Measurements from ENCODE around the gene RAP1GDS1. TPM values are rescaled to one million over a fixed set of nuclear protein-coding genes. Genes with fewer than 3 reads are reported as not detected.

RAP1GDS1 gene
- total and polyA plus RNA-seq, 4 donors, result 11.2 to 19.4 (median 16.0) TPM

DNA sequence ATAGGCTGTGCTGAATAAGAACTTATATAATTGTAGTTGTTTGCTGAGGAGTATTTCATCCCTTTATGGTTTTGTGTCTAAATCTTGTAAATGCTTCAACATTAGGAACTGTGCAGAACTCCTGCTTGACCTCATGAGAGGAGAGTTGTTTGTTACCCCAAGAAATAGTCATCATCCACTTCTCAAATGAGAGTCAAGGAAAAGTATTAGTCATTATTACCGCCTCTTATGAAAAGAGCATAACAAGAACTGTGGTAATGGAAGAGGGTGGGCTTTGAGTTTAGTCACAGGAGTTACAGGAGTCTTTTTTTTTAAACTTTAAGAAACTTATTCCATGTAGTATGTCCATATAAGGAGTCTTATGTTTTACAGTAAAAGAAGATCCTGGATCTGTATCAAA lies 132.9 kb downstream of the RAP1GDS1 start (continued):
- TF ChIP-seq YY1 (IDR thresholded peaks at IDR 0.05), result no peak
- TF ChIP-seq HNF4G (IDR thresholded peaks at IDR 0.05), result no peak
- no peak for TF ChIP-seq HNF4A (conservative IDR thresholded peaks at IDR 0.05)

DNA sequence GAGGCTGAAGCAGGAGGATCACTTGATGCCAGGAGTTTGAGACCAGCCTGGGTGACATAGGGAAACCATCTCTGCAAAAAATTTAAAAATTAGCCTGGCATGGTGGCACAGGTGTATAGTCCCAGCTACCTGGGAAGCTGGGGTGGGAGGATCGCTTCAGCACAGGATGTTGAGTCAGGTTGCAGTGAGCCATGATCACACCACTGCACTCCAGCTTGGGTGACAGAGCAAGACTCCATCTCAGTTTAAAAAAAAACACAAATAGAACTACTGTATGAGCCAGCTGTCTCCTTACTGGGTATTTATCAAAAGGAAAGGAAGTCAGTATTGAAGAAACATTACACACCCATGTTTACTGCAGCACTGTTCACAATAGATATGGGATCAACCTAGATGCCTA lies 138.7 kb downstream of the RAP1GDS1 start:
- TF ChIP-seq FOXA2 (IDR thresholded peaks at IDR 0.05) (no peak), YY1 (IDR thresholded peaks at IDR 0.05) (no peak), SP1 (IDR thresholded peaks at IDR 0.05) (no peak), RAD21 (IDR thresholded peaks at IDR 0.05) (no peak), TAF1 (conservative IDR thresholded peaks at IDR 0.05) (no peak)
- TF ChIP-seq, protein P1, sequence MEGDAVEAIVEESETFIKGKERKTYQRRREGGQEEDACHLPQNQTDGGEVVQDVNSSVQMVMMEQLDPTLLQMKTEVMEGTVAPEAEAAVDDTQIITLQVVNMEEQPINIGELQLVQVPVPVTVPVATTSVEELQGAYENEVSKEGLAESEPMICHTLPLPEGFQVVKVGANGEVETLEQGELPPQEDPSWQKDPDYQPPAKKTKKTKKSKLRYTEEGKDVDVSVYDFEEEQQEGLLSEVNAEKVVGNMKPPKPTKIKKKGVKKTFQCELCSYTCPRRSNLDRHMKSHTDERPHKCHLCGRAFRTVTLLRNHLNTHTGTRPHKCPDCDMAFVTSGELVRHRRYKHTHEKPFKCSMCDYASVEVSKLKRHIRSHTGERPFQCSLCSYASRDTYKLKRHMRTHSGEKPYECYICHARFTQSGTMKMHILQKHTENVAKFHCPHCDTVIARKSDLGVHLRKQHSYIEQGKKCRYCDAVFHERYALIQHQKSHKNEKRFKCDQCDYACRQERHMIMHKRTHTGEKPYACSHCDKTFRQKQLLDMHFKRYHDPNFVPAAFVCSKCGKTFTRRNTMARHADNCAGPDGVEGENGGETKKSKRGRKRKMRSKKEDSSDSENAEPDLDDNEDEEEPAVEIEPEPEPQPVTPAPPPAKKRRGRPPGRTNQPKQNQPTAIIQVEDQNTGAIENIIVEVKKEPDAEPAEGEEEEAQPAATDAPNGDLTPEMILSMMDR (IDR thresholded peaks at IDR 0.05; ENCODE audit: low read depth, low read length, missing input control), result no peak
- Histone ChIP-seq H3K36me3 (ENCODE audit: control insufficient read depth in 4 of 4, insufficient read depth in 3 of 4, low read depth in 1 of 4, low read length in 3 of 4) (no peaks in the 10 kb centered on the region), H3K27me3 (ENCODE audit: control insufficient read depth in 4 of 4, insufficient read depth in 4 of 4, low read length in 3 of 4) (no peaks in the 10 kb centered on the region), H3K9ac (ENCODE audit: low read depth in 1 of 2, low read length in 2 of 2) (no peak overlapping the region), H3K4me3 (ENCODE audit: low read depth in 1 of 3, low read length in 3 of 3) (no peak overlapping the region), H3K27ac (ENCODE audit: low read depth in 1 of 2, low read length in 2 of 2) (no peak overlapping the region), H3K9me3 (ENCODE audit: control insufficient read depth in 4 of 4, low read length in 3 of 4) (no peaks in the 10 kb centered on the region), H3K4me1 (ENCODE audit: control insufficient read depth in 4 of 4, insufficient read depth in 4 of 4, low read length in 3 of 4) (no peaks in the 10 kb centered on the region)
- 100% methylated on average over 1 of the region's 1 CpG for WGBS
- no peak for DNase-seq (ENCODE audit: low spot score)

DNA sequence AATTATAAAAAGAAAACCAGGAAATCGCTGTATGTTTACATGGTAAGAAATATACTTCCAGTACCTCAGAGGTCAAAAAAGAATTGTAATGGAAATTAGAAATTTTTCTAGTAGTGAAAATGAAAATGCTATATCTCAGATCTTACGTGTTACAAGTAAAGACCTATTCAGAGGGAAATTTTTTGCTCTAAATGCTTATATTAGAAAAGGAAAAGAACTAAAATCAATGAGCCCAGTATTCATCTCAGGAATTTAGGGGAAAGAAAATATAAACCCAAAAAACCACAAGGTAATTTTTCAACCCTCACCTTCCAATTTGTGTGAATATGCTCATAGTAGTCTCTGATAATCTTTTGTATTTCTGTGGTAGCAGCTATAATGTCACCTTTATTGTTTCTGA lies 145.6 kb downstream of the RAP1GDS1 start:
- Histone ChIP-seq H3K27ac (ENCODE audit: low read depth in 1 of 2, low read length in 2 of 2) (no peak overlapping the region), H3K36me3 (ENCODE audit: control insufficient read depth in 4 of 4, insufficient read depth in 3 of 4, low read depth in 1 of 4, low read length in 3 of 4) (no peaks in the 10 kb centered on the region), H3K4me1 (ENCODE audit: control insufficient read depth in 4 of 4, insufficient read depth in 4 of 4, low read length in 3 of 4) (no peaks in the 10 kb centered on the region), H3K9ac (ENCODE audit: low read depth in 1 of 2, low read length in 2 of 2) (no peak overlapping the region), H3K27me3 (ENCODE audit: control insufficient read depth in 4 of 4, insufficient read depth in 4 of 4, low read length in 3 of 4) (no peaks in the 10 kb centered on the region), H3K4me3 (ENCODE audit: low read depth in 1 of 3, low read length in 3 of 3) (no peak overlapping the region), H3K9me3 (ENCODE audit: control insufficient read depth in 4 of 4, low read length in 3 of 4) (no peaks in the 10 kb centered on the region)
- TF ChIP-seq, protein P1 (IDR thresholded peaks at IDR 0.05; ENCODE audit: low read depth, low read length, missing input control), result no peak
- TF ChIP-seq TAF1 (conservative IDR thresholded peaks at IDR 0.05), result no peak
- no peak for DNase-seq (ENCODE audit: low spot score)
- WGBS, result 93% methylated on average over 2 of the region's 2 CpGs

DNA sequence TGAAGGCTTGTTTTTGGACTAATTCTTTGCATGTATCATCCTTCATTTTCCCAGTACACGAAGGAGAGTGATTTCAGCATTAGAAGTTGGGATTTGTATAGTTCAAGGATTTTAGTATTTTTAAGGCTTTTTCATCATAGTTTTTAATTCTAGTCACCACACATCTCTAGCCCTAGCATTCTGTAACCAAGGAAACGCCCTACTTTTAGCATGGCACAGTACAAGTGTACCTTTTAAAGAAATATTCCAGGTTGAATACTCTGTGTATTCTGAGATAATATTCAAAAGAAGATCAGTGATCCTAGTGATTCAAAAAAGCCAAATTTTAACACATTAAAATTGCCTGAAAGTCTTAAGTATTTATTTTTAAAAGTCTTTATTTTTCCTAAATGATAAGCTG lies 150.5 kb downstream of the RAP1GDS1 start:
- no peak for TF ChIP-seq TAF1 (conservative IDR thresholded peaks at IDR 0.05)
- no peak overlapping the region for H3K4me3 ChIP-seq (ENCODE audit: low read depth in 1 of 3, low read length in 3 of 3)
- no peaks in the 10 kb centered on the region for H3K27me3 ChIP-seq (ENCODE audit: control insufficient read depth in 4 of 4, insufficient read depth in 4 of 4, low read length in 3 of 4)
- H3K36me3 ChIP-seq (ENCODE audit: control insufficient read depth in 4 of 4, insufficient read depth in 3 of 4, low read depth in 1 of 4, low read length in 3 of 4), result peaks cover 0 to 3% (median 2%) of the 10 kb centered on the region in 4 donors
- H3K4me1 ChIP-seq (ENCODE audit: control insufficient read depth in 4 of 4, insufficient read depth in 4 of 4, low read length in 3 of 4), result no peaks in the 10 kb centered on the region
- peaks cover 0 to 4% (median 0%) of the 10 kb centered on the region in 4 donors for H3K9me3 ChIP-seq (ENCODE audit: control insufficient read depth in 4 of 4, low read length in 3 of 4)
- 97% methylated on average over 2 of the region's 2 CpGs for WGBS
- DNase-seq (ENCODE audit: low spot score), result no peak
- no peak overlapping the region for H3K27ac ChIP-seq (ENCODE audit: low read depth in 1 of 2, low read length in 2 of 2)
- no peak overlapping the region for H3K9ac ChIP-seq (ENCODE audit: low read depth in 1 of 2, low read length in 2 of 2)
